ENCODE measurements around the gene PLXNA3.

The PLXNA3 gene

DNA sequence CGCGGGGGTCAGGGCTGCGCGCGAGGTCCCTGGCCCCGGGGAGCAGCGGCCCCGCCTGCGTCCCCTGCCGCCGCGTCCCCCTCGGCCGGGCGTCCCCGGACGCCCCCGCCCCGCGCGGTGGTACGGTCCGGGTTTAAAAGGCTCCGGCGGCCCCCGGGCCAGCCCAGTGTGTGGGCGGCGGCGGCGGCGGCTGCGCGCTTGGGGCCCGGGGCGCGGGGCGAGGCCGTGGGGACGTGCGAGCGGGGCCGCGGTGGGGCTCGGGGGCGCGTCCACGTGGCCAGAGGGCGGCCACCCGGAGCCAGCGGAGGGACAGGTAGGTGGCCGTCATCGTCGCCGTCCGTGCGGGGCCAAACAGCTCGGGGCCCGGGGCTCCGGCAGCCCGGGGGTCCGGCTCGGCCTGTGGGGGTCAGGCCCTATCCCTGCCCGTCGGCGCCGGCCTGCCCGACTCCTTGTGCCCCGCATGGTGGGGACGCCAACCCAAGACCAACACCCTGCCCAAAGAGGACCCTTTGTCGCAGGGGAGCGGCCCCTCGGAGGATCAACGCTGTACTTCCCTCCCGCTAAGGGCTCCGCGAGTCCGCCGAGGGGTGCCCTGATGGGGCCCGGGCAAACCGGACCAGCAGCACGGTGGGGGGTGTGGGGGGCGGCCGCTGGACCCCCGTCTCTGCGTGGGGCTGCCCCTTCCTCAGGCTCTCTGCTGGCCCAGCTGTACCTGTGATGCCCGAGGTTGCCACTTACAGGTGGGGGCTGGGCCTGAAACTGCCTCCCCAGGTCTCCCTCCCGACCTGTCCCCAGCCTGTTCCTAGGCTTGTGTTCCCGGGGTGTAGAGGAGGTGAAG lies at the start of gene PLXNA3:
TSS of gene PLXNA3 (plus strand) at position 166 of the 838 bp plus-strand sequence. CDS start 1,903 bp downstream, outside the sequence.
- DNase-seq, result peak; percentile 88

DNA sequence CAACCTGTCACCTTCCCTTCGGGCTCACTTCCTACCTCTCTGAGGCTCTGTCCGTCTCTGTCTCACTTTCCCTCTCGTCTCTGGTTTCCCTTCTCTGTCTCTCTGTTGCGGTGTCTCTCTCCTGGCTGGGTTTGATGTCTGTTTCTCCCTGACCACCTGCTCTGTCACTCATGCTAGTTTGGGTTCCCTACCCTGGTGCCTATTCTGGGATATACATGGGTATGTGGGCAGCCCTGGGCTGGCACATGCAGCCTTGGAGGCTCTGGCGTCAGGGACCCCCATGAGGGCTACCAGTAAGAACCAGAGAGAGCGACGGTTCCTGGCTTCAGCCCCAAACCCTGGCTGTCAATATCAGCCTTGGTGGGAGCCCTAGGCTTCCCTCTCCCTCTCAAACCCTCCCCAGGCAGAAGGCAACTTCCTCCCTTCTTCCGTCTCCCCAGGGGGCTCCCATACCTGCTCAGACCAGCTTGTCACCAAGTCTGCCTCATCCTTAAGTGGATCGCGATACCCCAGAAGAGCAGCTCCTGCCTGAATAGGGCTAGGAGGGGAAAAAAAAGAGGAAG lies 49.3 kb upstream of the PLXNA3 start:
- DNase-seq, result no peak

DNA sequence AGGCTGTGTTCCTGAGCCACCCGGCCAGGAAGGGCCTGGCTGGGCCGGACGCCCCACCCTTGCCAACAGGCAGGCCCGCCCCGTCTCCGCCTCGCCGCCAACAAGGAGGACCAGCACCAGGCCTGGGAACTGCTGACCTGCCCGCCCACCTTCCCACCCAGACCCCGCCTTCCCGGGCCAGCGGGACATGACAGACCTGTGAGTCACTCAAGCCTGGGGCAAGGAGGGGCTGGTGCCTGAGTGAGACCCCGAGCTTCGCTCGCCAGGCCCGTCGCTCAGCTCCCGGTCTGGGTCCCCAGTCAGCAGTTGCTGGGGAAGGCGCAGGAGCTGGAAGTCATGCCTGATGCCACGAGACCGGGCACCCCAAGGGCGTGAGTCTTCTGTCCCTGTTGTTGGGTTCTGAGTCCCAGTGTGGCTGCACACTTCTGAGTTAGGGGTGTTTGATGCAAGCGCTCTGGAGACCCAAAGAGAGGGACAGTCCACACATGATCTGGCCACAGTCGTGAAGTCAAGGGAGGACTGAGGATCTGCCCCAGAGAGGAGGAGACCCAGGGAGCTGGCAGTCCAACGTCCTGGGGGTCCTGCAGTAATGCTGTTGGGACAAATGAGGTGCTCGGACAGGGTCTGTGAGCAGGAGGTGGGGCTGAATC lies 48.7 kb upstream of the PLXNA3 start, which contains the start of gene DNASE1L1:
TSS of gene DNASE1L1 (minus strand) at position 33 of the 650 bp plus-strand sequence. CDS start 3,686 bp downstream, outside the sequence.
- DNase-seq, result no peak

DNA sequence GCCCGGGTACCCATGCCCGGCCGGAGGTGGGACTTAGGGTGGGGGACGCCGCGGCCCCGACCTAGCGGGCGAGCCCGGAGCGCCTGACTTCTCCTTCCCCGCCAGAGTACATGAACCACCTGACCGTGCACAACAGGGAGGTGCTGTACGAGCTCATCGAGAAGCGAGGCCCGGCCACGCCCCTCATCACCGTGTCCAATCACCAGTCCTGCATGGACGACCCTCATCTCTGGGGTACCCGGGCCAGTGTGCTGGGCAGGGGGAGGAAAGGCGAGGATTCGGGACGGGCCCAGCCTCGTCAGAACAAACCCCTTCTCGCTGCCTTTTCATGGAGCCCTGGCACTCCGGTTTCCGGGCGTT lies 46.1 kb upstream of the PLXNA3 start:
- peak; percentile 85 for DNase-seq

DNA sequence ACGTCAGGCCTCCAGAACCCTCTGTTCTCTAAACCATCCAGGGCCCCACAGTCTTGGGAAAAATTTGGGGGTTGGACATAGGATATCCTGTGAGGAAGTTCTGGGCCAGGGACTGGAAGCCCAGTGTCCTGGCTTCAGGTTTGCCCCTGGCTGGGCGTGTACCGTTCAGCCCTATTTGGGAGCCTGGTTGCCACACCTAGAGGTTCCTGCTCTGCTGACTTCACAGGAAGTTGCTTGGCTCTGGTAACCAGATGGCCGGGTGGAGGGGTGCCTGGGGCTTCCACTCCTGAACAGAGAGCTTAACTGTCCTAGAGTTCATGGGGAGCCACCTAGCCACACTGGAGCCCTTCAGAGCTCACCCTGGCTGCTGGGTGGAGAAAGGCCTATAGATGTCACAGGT lies 45.6 kb upstream of the PLXNA3 start:
- DNase-seq, result peak; percentile 69

DNA sequence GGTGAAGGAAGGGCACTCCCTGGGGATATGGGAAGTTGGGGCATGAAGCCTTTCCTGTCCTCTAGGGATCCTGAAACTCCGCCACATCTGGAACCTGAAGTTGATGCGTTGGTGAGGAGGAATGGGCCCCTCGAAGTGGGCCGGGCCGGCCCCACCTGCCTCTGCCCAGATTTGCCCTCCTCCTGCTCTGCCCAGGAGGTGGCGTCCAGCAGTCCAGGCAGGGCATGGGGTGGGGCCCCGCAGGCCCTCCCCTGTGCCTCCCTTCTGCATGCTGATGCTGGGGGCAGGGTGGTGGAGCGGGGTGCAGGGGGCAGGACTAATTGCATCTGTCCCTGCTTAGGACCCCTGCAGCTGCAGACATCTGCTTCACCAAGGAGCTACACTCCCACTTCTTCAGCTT lies 44.9 kb upstream of the PLXNA3 start:
- DNase-seq, result no peak

DNA sequence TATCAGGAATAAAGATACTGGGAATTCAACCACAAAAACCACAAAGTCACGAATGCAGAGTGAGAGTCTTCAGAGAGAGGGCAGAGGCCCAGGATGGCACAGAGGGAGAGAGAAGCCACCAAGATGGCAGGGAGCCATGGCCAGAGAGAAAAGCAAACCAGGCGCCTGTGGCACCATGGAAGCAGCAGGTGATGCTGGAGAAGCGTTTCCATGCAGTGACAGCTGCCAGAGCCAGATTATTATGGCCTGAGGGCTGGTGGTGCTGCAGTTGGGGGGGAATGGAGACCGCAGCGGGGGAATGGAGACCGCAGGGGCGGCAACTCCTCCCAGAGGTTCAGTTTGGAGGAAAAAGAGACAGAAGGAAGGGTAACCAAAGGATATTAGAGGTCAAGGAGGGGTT lies 40.9 kb upstream of the PLXNA3 start:
- DNase-seq, result no peak

DNA sequence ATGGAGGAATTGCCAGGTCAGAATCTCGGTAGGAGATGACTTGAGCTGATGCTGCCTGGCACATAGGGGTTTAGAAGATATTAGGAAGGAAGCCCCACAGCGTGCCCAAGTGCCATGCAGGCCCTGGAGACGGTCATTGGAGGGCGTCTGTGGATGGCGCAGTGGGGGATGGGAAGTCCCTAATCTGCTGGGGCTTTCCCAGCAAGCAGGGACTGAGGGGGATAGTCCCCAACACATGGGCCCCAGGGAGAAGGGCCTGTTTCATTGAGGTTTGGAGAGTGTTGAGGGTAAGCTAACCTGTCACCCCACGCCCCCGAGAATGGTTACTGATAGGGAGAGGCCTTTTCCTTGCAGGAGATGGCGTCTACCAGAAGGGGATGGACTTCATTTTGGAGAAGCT lies 38.9 kb upstream of the PLXNA3 start:
- no peak for DNase-seq

DNA sequence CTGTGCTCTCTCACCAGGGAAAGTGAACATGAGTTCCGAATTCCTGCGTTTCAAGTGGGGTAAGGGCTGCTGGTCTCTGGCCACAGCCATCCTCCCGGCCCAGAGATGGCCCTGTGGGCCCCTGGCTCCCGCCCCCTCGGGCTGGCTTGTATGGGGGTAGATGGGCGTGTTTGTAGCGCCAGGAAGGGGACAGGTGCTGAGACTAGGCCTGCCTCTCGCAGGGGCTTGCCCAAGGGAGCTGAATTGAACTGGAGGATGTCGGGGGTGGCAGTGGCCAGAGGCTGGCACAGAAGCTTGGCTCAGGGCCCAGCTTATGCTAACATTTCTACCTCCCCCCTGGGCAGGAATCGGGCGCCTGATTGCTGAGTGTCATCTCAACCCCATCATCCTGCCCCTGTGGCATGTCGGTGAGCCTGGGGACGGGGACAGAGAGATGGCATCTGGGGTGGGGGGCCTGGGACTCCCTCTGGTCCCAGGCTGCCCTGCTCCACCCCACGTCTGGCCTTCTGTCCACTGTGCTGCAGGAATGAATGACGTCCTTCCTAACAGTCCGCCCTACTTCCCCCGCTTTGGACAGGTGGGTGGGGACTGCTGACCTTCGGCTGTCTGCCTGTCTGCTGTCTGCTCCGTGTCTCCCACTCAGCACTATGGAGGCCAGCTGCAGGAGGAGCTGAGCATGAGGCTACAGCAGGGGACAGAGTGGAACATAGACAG lies 38.2 kb upstream of the PLXNA3 start:
- no peak for DNase-seq

DNA sequence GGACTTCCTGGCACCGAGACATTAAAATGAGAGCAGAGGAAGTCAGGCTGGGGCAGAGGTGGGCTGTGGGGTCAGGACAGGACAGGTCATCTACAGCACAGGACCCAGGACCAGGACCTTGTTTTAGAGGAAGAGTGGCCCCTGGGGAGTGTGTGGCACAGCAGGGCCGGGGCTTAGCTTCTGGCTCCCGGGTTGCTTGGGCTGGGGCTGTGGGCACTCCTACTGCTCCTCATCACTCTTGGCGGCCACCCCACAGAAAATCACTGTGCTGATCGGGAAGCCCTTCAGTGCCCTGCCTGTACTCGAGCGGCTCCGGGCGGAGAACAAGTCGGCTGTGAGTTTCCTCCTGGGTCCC lies 37.7 kb upstream of the PLXNA3 start:
- no peak for DNase-seq

DNA sequence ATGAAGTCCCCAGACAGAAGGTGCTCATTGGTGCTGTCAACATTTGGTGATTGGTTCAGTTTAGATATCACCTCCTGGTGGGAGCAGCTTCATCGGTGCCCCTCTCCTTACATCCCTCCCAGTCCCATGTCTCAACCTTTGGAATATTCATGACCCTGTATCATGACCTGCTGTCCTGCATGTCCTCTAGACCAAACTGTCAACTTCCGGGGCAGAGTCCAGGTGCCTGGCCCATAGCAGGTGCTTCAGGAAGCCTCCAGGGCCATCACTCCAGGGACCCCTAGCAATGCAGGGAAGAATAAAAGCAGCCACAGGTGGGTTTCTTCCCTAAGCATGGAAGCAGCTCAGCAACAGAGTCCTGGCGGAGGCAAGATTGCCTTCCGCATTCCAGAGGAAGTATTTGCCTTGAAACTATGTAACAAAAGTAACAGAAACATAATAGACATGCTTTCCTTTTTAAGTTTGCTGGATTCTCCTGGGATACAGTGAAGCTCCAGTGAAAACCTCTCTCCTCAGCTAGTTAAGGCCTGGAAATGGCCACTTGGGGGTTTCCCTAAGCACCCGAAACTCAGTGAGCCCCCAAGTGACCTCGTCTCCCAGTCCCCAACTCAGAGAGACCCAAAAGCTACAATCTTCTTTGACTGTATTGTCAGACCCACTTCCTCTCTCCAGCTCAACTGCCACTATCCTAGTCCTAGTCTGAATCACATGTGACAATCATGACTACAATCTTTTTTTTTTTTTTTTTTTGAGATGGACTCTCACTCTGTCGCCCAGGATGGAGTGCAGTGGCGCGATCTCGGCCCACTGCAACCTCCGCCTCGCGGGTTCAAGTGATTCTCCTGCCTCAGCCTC lies 30.9 kb upstream of the PLXNA3 start:
- no peak for DNase-seq

DNA sequence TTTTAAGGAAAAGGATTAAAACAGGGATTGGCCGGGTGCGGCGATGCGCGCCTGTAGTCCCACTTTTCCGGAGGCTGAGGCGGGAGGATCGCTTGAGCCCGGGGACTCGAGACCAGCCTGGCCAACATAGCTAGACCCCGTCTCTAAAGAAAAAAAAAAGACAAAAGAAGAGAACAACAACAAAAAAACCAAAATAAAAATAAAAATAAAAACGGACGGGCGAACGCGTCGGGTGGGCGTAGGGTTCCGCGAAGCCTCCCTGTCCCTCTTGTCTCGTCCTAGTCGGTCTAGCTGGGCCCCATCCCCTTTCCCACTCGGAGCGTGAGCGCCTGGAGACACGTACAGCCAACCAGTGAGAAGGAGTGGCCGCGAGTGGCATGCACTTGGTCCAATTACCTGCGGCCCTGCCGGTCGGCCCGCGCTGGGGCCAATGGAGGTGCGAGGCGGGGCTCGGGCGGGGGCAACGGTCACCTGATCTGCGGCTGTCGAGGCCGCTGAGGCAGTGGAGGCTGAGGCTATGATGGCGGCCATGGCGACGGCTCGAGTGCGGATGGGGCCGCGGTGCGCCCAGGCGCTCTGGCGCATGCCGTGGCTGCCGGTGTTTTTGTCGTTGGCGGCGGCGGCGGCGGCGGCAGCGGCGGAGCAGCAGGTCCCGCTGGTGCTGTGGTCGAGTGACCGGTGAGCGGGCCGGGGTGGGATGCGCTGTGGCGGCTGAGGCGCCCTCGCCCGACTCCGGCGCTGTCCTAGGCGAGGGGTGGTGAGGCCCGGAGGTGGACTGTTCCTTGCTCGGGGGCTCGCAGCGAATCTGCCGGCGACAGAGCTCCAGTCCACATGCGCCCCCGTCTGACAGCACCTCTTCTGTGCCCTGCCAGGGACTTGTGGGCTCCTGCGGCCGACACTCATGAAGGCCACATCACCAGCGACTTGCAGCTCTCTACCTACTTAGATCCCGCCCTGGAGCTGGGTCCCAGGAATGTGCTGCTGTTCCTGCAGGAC lies 29.6 kb upstream of the PLXNA3 start, which contains the start of gene ATP6AP1:
TSS of gene ATP6AP1 (plus strand) at position 502 of the 996 bp plus-strand sequence. CDS start at position 518, 16 bp downstream.
- DNase-seq, result peak; percentile 95

DNA sequence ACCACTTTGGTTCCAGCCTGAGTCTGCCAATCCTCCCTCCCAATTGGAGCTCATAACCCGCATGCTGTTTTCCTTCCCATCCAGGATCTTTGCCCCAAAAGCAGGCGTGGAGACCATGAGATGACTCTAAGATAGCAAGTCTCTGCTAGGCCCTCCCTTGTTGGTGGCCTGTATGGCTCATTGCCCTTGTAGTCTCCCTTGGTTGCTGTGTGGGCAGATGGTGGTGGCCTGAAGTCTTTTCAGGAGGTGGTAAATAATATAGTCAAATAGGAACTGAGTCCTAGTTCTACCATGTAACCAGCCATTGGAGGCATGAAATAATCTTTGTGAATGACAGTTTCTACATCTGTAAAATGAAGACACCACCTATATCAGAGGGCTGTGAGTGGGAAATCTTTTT lies 28.4 kb upstream of the PLXNA3 start:
- DNase-seq, result no peak

DNA sequence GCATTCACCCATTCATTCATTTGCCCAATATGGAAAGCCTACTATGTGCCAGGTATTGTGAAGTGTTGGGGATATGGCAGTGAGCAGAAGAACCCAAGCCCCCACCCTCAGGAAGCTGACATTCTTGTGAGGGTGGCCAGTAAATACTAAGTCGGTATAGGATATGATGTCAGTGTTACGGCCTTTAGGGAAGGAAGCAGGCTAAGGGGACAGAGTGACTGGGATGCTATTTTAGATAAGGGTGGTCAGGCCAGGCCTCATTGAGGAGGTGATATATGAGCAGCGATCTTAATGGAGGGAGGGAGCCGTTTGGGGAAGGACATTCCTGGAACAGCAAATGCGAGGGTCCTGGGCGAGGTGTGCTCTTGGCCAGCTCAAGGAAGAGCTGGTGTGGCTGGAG lies 27.6 kb upstream of the PLXNA3 start:
- DNase-seq, result no peak

DNA sequence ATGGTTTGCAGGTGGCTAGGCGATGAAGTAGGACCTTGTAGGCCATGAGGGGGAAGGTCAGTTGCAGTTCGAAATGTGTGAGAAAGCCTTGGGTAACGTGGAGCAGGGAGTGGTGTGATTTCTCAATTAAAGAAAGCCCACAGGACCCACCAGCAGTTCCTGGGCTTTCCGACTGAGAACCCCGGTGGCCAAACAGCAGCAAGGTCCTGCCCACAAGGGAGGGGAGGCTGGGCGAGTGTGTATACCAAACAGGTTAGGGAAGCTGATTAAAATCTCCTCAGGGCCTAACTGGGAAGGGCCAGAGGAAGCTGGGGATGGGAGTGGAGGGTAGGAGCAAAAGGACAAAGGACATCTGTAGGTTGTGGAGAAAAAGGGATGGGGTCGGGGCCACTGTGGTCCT lies 27.2 kb upstream of the PLXNA3 start:
- DNase-seq, result no peak

DNA sequence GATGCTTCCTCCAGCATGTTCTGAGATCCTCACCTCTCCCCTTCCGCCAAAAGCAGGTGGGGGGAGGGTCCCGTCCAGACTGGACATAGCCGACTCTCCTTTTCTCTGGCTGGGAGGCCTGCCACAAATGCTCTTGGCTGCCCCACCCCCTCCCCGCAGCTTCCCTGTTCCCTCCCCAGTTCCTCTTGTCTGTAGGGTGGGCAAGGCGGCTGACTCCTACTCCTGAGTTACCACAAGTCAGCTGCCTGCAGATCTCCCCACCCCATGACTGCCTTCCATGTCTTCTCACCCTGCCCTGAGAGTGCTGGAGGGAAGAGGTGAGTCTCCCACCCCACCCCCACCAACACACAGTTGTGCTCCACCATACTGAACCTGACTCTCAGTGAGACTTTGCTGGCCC lies 26.7 kb upstream of the PLXNA3 start:
- no peak for DNase-seq

DNA sequence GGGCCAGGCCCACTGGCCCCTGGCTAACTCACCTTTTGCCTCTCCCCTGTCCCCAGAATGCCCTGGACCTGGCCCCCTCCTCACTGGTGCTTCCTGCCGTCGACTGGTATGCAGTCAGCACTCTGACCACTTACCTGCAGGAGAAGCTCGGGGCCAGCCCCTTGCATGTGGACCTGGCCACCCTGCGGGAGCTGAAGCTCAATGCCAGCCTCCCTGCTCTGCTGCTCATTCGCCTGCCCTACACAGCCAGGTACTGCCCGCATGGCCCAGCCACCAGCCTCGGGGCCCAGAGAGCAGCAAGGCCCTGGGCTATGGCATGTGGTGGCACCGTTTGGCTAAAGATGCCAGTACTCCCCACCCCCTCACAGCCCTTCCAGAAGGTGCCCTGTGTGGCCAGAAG lies 25.9 kb upstream of the PLXNA3 start:
- no peak for DNase-seq

DNA sequence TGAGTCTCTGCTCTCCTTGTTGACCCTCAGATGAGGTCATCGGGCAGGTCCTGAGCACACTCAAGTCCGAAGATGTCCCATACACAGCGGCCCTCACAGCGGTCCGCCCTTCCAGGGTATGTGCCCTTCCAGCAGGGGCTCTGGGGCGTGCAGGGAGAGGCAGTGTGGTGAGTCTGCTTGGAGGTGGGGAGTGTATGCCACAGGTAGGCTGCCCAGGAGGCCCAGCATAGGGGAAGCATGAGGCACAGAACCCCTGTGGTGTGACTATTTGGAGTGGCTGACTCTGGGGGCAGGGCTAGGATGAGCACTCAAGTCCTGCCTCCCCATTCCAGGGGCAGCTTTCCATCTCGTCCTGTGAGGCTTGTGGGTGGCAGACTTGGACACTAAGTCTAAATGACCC lies 24.5 kb upstream of the PLXNA3 start:
- no peak for DNase-seq

DNA sequence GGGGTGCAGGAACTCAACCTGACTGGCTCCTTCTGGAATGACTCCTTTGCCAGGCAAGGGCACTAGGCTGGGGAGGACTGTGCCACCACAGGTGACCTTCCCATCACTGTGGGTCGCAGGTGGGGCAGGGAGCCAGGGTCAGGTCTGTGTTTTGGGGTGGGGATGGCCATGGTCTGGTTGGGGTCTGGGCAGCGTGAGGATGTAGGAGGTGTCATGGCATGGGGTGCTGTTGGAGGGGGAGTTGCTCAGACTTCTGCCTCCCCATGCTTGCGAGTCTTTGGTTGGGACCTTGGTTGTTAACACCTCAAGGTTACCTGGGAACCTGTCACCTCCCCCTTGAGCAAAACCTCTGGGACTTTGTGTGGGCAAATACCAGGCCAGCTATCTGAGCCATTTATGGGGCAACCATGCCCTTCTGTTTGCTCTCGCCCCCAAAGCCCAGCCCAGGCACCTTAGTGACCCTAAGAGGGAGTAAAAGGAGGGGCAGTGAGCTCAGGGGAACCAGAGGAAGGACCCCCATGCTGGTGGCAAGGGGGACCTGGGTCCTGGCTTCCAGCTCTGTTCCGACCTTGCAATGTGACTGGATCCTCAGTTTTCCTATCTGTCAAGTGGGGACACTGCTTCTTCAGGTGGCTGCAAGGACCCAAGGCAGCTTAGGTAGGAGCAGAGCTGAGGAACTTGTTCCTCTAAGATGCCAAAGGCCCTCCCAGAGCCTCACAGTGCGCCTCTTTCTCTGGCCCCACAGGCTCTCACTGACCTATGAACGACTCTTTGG lies 23.5 kb upstream of the PLXNA3 start:
- DNase-seq, result no peak

DNA sequence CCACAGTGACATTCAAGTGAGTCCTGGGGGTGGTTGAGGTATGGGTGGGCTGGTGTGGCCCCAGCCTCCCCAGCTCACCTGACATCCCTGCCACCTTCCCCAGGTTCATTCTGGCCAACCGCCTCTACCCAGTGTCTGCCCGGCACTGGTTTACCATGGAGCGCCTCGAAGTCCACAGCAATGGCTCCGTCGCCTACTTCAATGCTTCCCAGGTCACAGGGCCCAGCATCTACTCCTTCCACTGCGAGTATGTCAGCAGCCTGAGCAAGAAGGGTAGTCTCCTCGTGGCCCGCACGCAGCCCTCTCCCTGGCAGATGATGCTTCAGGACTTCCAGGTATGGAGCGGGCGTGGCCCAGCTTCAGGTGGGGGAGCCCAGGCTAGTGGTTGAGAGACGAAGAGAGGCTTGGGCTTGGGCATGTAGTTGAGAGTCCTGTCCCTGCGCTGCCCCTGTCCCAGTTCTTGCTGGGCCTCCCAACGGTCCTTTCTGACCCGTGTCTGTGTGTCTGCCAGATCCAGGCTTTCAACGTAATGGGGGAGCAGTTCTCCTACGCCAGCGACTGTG lies 22.8 kb upstream of the PLXNA3 start:
- no peak for DNase-seq

Measured in activated effector memory CD4-positive, alpha-beta T cell treated with anti-CD3 and anti-CD28 coated beads, Interleukin-2, amount 50 U/mL, for 16 hours (primary cell).